ENCODE measurements around the gene SPNS2. TPM values are rescaled to one million over a fixed set of nuclear protein-coding genes. Genes with fewer than 3 reads are reported as not detected.

SPNS2 gene
- polyA plus RNA-seq, 1 of the 3 experiments (the other 2 are of a cell fraction) = 0.08 TPM

GRCh38 chr17:4557626-4558346 lies 59.1 kb downstream of the SPNS2 start:
- Histone ChIP-seq H3K36me3 (replicated peaks in 1 of 2; ENCODE audit: control insufficient read depth in 1 of 2, insufficient read depth in 2 of 2, low read length in 1 of 2) (peaks cover 8 to 9% of the 10 kb centered on the region in 2 experiments), H3K9ac (no peak overlapping the region), H3K27me3 (ENCODE audit: insufficient read depth) (no peaks in the 10 kb centered on the region), H3K4me2 (no peak overlapping the region), H3K4me1 (ENCODE audit: control insufficient read depth in 1 of 2, insufficient read depth in 2 of 2, low read depth in 1 of 2, low read length in 1 of 2) (peaks cover 7 to 18% of the 10 kb centered on the region in 2 experiments; a peak in 1 of 4 replicates), H3K4me3 (ENCODE audit: low read depth in 2 of 2, low read length in 1 of 2) (no peak overlapping the region), H3K9me3 (no peaks in the 10 kb centered on the region), H3F3A (replicated peaks; ENCODE audit: insufficient read depth) (peaks cover 3% of the 10 kb centered on the region), H3K27ac (ENCODE audit: low read depth in 2 of 2, low read length in 1 of 2) (no peak overlapping the region), H3K79me2 (ENCODE audit: insufficient read depth) (peaks cover 21% of the 10 kb centered on the region), H2AFZ (ENCODE audit: low read depth) (no peak overlapping the region), H3K9me2 (no peaks in the 10 kb centered on the region), H4K20me1 (ENCODE audit: insufficient read depth) (no peaks in the 10 kb centered on the region)
- ChIA-PET CTCF (interaction anchor here (0.7 to 2.1 kb wide), 5 partner anchors 7 to 69 kb away, joined by 3 to 18 read pairs (median 3); no protein-coding TSS in a partner anchor), POLR2A (interaction anchor here (0.9 kb wide), 1 partner anchor 9 kb away, joined by 3 read pairs; no protein-coding TSS in a partner anchor)
- 76% methylated on average over 5 of the region's 6 CpGs for WGBS (ENCODE audit: low lambda C conversion rate)
- TF ChIP-seq, protein P1, sequence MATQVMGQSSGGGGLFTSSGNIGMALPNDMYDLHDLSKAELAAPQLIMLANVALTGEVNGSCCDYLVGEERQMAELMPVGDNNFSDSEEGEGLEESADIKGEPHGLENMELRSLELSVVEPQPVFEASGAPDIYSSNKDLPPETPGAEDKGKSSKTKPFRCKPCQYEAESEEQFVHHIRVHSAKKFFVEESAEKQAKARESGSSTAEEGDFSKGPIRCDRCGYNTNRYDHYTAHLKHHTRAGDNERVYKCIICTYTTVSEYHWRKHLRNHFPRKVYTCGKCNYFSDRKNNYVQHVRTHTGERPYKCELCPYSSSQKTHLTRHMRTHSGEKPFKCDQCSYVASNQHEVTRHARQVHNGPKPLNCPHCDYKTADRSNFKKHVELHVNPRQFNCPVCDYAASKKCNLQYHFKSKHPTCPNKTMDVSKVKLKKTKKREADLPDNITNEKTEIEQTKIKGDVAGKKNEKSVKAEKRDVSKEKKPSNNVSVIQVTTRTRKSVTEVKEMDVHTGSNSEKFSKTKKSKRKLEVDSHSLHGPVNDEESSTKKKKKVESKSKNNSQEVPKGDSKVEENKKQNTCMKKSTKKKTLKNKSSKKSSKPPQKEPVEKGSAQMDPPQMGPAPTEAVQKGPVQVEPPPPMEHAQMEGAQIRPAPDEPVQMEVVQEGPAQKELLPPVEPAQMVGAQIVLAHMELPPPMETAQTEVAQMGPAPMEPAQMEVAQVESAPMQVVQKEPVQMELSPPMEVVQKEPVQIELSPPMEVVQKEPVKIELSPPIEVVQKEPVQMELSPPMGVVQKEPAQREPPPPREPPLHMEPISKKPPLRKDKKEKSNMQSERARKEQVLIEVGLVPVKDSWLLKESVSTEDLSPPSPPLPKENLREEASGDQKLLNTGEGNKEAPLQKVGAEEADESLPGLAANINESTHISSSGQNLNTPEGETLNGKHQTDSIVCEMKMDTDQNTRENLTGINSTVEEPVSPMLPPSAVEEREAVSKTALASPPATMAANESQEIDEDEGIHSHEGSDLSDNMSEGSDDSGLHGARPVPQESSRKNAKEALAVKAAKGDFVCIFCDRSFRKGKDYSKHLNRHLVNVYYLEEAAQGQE (IDR thresholded peaks at IDR 0.05; ENCODE audit: low read depth, low read length) = no peak
- TF ChIP-seq YY1 (IDR thresholded peaks at IDR 0.05; ENCODE audit: low read depth) (no peak), SMC3 (IDR thresholded peaks at IDR 0.05; ENCODE audit: low read depth, low read length) (no peak), MEF2A (IDR thresholded peaks at IDR 0.05; ENCODE audit: borderline replicate concordance, low read depth) (no peak), USF2 (IDR thresholded peaks at IDR 0.05; ENCODE audit: borderline replicate concordance, low read depth, low read length) (no peak), MAX (IDR thresholded peaks at IDR 0.05; ENCODE audit: low read depth) (no peak), EP300 (IDR thresholded peaks at IDR 0.05; ENCODE audit: borderline replicate concordance in 1 of 2, low read depth in 1 of 2, low read length in 1 of 2) (no peak)
- no peak for DNase-seq

DNA sequence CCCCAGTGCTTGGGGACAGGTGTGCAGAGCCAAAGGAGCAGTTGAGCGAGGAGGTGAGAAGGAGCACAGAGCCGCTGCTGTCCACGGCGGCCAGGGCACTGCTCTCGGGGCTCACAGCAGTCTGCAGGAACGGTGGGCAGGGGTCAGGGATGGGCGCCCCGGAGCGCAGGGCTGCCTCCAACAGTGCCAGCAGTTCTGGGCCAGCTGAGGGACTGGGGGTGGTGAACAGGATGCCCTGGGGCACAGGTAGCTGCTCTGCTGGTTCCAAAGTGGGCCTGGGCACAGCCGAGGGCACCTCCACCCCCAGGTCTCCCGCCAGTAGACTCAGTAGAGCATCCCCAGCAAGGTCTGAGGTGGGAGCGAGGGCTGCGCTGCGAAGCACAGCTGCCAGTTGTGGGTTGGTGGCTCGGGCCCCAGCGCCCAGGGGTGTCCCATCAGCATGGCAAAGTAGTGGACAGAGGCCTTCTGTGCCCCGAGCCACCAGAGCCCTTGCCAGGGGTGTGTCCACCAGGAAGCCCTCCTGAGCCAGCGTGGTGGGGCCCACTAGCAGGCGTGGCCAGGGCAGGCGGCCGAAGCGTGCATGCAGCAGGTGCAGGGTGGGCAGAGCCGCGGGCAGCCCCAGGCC lies 59.8 kb downstream of the SPNS2 start:
- no peaks in the 10 kb centered on the region for H4K20me1 ChIP-seq (ENCODE audit: insufficient read depth)
- H3K36me3 ChIP-seq (replicated peaks in 1 of 2; ENCODE audit: control insufficient read depth in 1 of 2, insufficient read depth in 2 of 2, low read length in 1 of 2) = peaks cover 3 to 5% of the 10 kb centered on the region in 2 experiments
- no peak for DNase-seq
- H3K27me3 ChIP-seq (ENCODE audit: insufficient read depth) = no peaks in the 10 kb centered on the region
- H3K9ac ChIP-seq = no peak overlapping the region
- 93% methylated on average over 15 of the region's 24 CpGs for WGBS (ENCODE audit: low lambda C conversion rate)
- peaks cover 3% of the 10 kb centered on the region for H3F3A ChIP-seq (replicated peaks; ENCODE audit: insufficient read depth)
- no peaks in the 10 kb centered on the region for H3K9me2 ChIP-seq
- H3K4me2 ChIP-seq = no peak overlapping the region
- H3K79me2 ChIP-seq (ENCODE audit: insufficient read depth) = peaks cover 17% of the 10 kb centered on the region
- H3K4me3 ChIP-seq (ENCODE audit: low read depth in 2 of 2, low read length in 1 of 2) = no peak overlapping the region
- ChIA-PET POLR2A (no interaction called here), CTCF (no interaction called here)
- no peak overlapping the region for H2AFZ ChIP-seq (ENCODE audit: low read depth)
- no peak overlapping the region for H3K27ac ChIP-seq (ENCODE audit: low read depth in 2 of 2, low read length in 1 of 2)
- H3K9me3 ChIP-seq = no peaks in the 10 kb centered on the region
- H3K4me1 ChIP-seq (ENCODE audit: control insufficient read depth in 1 of 2, insufficient read depth in 2 of 2, low read depth in 1 of 2, low read length in 1 of 2) = peaks cover 7 to 18% of the 10 kb centered on the region in 2 experiments; a peak in 1 of 4 replicates
- TF ChIP-seq, protein P2, sequence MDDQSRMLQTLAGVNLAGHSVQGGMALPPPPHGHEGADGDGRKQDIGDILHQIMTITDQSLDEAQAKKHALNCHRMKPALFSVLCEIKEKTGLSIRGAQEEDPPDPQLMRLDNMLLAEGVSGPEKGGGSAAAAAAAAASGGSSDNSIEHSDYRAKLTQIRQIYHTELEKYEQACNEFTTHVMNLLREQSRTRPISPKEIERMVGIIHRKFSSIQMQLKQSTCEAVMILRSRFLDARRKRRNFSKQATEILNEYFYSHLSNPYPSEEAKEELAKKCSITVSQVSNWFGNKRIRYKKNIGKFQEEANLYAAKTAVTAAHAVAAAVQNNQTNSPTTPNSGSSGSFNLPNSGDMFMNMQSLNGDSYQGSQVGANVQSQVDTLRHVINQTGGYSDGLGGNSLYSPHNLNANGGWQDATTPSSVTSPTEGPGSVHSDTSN (IDR thresholded peaks at IDR 0.05) = no peak
- TF ChIP-seq, protein P1 (IDR thresholded peaks at IDR 0.05; ENCODE audit: low read depth, low read length) = no peak
- TF ChIP-seq YY1 (IDR thresholded peaks at IDR 0.05; ENCODE audit: low read depth) (no peak), EZH2phosphoT487 (IDR thresholded peaks at IDR 0.05; ENCODE audit: borderline replicate concordance, low read depth) (no peak), GABPA (IDR thresholded peaks at IDR 0.05; ENCODE audit: low read depth) (no peak), TEAD4 (IDR thresholded peaks at IDR 0.05; ENCODE audit: borderline replicate concordance, insufficient read depth) (no peak), RFX5 (IDR thresholded peaks at IDR 0.05; ENCODE audit: low read length) (no peak)

Data from SK-N-SH (cell line).